HG03565 (cell line): Measurements from ENCODE around the gene NOP14.
A peak's percentile ranks its signal among the peaks of the same experiment; 100 is the strongest.
"Not testable (repeated sequence)": the region's sequence is repeated elsewhere in the genome, so short reads cannot be mapped to it uniquely, and the experiment has no call there.

Experiments used
- ATAC-seq: cut with Tn5 transposase; IDR thresholded peaks from one replicate; pipeline ENCODE4 v1.9.1; 2021; ENCODE audit warnings: mild to moderate bottlenecking, moderate library complexity; ENCODE audit not compliant: unreplicated experiment

The NOP14 gene

DNA sequence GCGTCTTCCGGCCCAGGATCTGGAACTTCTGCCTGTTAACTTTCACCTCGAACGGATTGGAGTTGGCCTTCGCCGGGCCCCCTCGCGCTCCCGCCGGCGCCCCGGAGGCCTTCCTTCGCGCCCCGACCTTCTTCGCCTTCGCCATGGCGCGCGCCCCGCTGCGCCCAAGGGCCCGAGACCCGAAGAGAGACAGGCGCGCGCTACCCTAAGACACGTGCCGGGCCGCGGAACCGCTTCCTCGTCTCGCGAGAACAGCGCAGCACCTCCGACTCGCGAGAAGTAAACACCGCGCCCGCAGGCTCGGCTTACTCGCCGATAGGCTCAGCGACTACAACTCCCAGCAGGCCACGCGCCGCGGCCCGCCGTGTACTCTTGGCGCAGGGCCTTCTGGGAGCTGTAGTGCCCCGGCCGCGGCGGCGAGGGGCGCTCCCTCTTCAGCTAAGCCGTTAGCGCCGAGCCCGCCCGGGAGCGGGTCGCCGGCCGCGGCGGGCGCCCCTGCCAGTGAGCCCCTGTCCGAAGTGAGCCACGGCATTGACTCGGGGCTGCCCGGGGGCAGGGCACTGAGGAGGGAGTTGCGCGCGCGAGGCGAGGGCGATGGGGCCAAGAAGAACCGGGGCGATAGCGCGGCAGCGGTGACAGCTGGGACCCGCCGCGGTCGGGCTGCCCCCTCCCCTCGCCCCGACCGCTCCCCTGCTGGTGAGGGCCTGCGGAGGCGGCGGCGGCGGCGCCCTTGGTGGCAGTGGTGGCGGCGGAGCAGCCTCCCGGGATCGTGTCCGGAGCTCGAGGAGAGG is at the start of gene NOP14, which contains the start of gene GRK4:
Gene NOP14, minus strand, starts transcription at position 232 of the 791 bp plus-strand sequence. Its CDS starts 87 bp downstream, at position 145.
Gene GRK4, plus strand, starts transcription at position 397 of the 791 bp plus-strand sequence. CDS start 500 bp downstream, outside the sequence.
- peak; percentile 89 for ATAC-seq

GRCh38 chr4:3011456-3012220 is 48.4 kb upstream of the NOP14 start:
- ATAC-seq: no peak

GRCh38 chr4:3010998-3011397 is 47.8 kb upstream of the NOP14 start:
- ATAC-seq: no peak

DNA sequence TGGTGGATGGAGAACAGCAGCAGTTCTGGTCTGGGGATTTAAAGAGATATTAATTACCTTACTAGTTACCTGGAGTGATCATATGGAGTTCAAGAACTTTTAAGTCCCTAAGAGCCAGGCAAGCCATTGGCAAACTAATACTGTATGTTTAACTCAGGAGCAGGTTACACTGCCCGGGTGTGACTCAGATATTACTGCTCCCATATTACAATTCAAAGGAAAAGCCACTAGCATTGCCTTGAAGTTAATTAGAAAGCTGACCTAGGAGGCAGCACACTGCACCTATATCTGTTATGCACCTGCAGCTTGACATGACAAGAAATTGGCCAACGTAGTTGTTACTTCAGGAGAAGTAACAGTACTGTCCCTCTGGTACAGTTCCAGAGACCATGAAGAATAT is 47.4 kb upstream of the NOP14 start:
- no peak for ATAC-seq

GRCh38 chr4:3009422-3009821 is 46.2 kb upstream of the NOP14 start:
- ATAC-seq: no peak

DNA sequence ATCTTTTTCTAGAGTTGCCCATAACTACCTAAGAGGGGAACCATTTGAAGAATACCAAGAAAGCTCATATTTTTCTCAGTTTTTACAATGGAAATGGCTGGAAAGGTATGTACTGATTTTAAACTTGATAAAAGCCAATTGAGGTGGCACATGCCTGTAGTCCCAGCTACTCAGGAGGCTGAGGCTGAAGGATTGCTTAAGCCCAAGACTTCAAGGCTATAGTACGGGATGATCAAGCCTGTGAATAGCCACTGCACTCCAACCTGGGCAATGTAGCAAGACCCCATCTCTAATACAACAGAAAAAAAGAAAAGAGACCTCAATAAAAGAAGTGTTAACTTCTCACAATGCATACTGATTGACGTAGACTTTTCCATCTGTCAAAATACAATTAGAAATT is 44.5 kb upstream of the NOP14 start:
- ATAC-seq: no peak

- no peak for ATAC-seq
These were observed 33.2 kb upstream of the NOP14 start for GRCh38 chr4:2996415-2996814.

GRCh38 chr4:2995546-2996265 is 32.5 kb upstream of the NOP14 start:
- ATAC-seq: no peak

- ATAC-seq: no peak
These were observed 31.7 kb upstream of the NOP14 start for GRCh38 chr4:2994917-2995316.

DNA sequence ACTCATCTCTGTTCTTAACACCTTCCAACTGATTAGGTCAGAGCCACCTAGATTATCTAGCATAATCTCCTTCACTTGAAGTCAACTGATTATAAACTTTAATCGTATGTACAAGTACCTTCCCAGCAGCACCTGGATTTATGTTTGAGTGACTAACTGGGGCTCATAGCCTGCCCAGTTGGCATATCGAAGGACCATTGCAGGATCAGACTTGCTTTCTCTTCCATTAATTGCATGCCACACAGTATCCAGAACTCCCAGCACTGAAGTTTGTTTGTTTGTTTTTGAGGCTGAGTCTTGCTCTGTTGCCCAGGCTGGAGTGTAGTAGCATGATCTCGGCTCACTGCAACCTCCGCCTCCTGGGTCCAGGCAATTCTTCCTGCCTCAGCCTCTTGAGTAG is 28.0 kb upstream of the NOP14 start:
- no peak for ATAC-seq

- ATAC-seq: not testable (repeated sequence)
These were observed 20.5 kb upstream of the NOP14 start for GRCh38 chr4:2983715-2984114.

DNA sequence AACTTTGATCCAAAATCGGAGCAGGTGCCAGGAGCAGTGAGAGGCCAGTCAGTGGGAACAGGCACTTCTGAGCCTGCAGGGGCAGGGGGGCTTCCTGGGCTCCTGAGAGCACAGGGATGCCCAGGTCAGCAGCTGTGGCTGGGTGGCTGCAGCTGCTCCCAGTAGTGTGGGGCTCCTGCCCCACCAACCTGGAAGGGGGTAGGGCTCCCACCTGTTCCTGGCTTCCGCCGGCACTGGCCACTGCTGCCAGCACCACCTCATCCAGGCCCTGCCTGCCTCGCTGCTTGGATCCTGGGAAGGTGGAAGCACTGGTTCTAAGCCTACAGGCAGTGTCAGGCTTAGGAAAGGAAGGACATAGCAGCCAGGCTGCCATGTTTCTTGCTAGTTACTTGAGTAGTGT is 18.8 kb upstream of the NOP14 start:
- ATAC-seq: no peak

DNA sequence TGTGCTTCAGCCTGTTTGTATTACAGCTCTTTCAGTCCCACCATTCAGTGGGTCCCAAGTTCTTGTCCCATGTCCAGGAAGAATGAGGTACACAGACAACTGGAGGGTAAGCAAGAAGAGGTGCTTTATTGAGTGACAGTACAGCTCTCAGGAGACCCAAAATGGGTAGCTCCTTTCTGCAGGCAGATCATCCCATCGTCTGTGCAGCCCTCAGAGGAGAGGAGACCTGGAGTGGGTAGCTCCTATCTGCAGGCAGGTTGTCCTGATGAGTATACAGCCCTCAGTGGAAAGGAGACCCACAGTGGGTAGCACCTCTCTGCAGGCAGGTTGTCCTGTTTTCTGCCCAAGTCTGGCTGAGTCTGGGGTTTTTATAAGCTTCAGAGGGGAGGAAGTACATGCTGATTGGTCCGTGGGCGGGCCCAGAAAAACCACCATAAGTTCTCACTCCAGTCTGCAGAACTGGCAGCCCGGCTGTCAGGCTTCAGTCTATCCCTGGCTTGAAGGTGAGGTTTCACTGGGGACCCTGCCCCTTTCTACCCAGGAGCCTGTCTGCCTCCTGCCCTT is 18.1 kb upstream of the NOP14 start:
- ATAC-seq: no peak

GRCh38 chr4:2977211-2978088 is 14.2 kb upstream of the NOP14 start:
- no peak for ATAC-seq

GRCh38 chr4:2971275-2971674 is 8.1 kb upstream of the NOP14 start:
- no peak for ATAC-seq

- no peak for ATAC-seq
These were observed 5.2 kb upstream of the NOP14 start for GRCh38 chr4:2968381-2968780.

DNA sequence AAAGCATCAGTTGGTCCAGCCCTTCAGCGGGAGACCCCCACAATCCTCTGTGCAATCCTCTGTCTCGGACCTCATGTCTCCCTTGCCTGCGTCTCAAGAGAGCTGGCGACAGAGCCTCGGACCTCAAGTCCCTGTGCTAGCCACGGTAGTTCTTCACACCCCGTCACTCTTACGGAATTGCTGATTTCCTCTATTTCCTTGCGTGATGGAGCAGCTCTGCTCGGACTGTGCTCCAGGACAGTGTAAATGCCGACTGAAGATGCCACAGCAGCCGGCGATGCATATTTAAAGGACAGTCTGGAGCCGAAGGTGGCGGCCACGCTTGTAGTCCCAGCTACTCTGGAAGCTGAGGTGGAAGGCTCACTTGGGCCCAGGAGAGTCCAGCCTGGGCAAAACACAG is 2.1 kb upstream of the NOP14 start:
- ATAC-seq: no peak

- no peak for ATAC-seq
These were observed 1.6 kb upstream of the NOP14 start for GRCh38 chr4:2964706-2965258.

- peak; percentile 8 for ATAC-seq
These were observed 813 bp upstream of the NOP14 start for GRCh38 chr4:2963966-2964471.
